Gastroesophageal sphincter (tissue), 4 donors: Measurements from ENCODE around the gene C1QL3. TPM values are rescaled to one million over a fixed set of nuclear protein-coding genes. Genes with fewer than 3 reads are reported as not detected.
A peak's percentile ranks its signal among the peaks of the same experiment; 100 is the strongest.

Source experiments
- ATAC-seq: fragments of 150-250 bp; one replicate; pipeline ENCODE4 v1.9.1; 2016; ENCODE audit warnings: mild to moderate bottlenecking, moderate library complexity
- H3K27ac ChIP-seq, 4 donors: fragments of 200-600 bp; sonication (generic) in 3 of 4; 1 replicate in 3 of 4; 2 replicates in 1 of 4; pipeline ENCODE4 v1.5.1; 2016 to 2019
- H3K27me3 ChIP-seq: fragments of 200-600 bp; sonication (generic); one replicate; pipeline ENCODE4 v1.5.1; 2019
- H3K36me3 ChIP-seq, 2 donors: fragments of 200-600 bp; sonication (generic); one replicate each; pipeline ENCODE4 v1.5.1; 2019; ENCODE audit warnings: control low read depth in 1 of 2
- H3K4me1 ChIP-seq, 3 donors: fragments of 200-600 bp; sonication (generic); 1 replicate in 2 of 3; 2 replicates in 1 of 3; pipeline ENCODE4 v1.5.1; 2016 to 2019; ENCODE audit warnings: control low read depth in 2 of 3
- H3K4me3 ChIP-seq, 2 donors: fragments of 200-600 bp; sonication (generic); one replicate each; pipeline ENCODE4 v1.5.1; 2019; ENCODE audit warnings: mild to moderate bottlenecking in 1 of 2, moderate library complexity in 1 of 2
- H3K9me3 ChIP-seq, 3 donors: fragments of 200-600 bp; sonication (generic); one replicate each; pipeline ENCODE4 v1.5.1; 2017 to 2019; ENCODE audit warnings: control low read depth in 2 of 3
- EP300 ChIP-seq: sonication (generic); formaldehyde crosslinking; IDR thresholded peaks from one replicate; pipeline ENCODE4 v1.6.1; 2017; ENCODE audit warnings: antibody characterized with exemption, mild to moderate bottlenecking
- POLR2A ChIP-seq, 2 donors: fragments of 450-650 bp; IDR thresholded peaks; one replicate each; pipeline ENCODE4 v1.6.1; 2017; ENCODE audit warnings: antibody characterized with exemption in 2 of 2, mild to moderate bottlenecking in 2 of 2, moderate library complexity in 1 of 2
- POLR2AphosphoS5 ChIP-seq: sonication (generic); formaldehyde crosslinking; IDR thresholded peaks from one replicate; pipeline ENCODE4 v1.6.1; 2017; ENCODE audit warnings: antibody characterized with exemption
- WGBS, 2 donors: methylation state at CpG; one replicate each; pipeline ENCODE4 v1.1.5; 2018; ENCODE audit warnings: low coverage in 1 of 2; 5-methylcytosine and 5-hydroxymethylcytosine counted together
- total RNA-seq, 4 donors: library from RNA; depleted of rRNA; stranded (reverse); fragments of >200 nt; gene quantifications; one replicate each; pipeline ENCODE4 v1.1.0, GENCODE V29; 2016
- TF ChIP-seq, protein P1 (sequence below), 4 experiments: fragments of 200-600 bp in 2 of 4; fragments of 450-650 bp in 2 of 4; sonication (generic) in 1 of 4; IDR thresholded peaks; one replicate each; pipeline ENCODE4 v1.5.1; 2017 to 2019; ENCODE audit warnings: antibody characterized with exemption in 4 of 4, mild to moderate bottlenecking in 2 of 4, moderate library complexity in 2 of 4

The C1QL3 gene
- under 1 TPM in 1 of 4 donors, not detected in 3; 0.54 TPM for total RNA-seq

DNA sequence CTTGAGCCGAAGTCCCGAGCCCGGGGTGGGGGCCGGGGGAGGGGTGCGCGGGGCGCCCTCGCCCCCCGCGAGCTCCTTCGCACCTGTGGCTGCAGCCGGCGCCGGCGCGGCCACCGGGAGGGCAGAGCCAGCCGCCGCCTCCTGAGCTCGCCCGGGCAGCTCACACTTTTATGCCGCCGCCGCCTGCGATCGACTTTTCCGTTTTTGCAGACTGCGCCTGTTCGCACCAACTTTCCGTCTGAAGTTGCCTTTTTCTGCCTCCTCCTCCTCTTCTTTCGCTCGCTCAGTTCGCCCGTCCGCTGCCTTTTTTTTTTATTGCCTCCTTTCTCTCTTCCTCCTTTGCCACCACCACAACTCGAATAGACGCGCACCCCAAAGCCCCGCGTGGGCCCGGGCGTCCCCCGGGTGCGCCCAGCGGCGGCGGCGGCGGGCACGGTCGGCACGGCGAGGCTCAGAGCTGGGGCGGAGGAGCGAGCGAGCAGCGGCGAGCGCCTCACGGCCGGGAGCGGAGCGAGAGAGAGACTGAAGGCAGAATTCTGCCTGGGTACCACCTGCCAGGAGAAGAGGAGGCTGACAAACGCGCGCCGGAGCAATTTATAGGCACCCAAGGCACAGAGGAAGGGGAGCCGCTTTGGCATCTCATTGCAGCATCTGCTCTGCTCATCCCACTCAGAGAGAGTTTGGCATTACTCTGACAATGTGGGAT lies at the start of gene C1QL3:
Gene C1QL3, minus strand, starts transcription at position 569 of the 706 bp plus-strand sequence. CDS start 814 bp downstream, outside the sequence.
- Histone ChIP-seq H3K9me3 (no peaks in the 10 kb centered on the region), H3K4me1 (peaks cover 0 to 28% (median 7%) of the 10 kb centered on the region in 3 donors), H3K4me3 (peak within 1 kb of the TSS; percentile 22 to 58), H3K27me3 (peaks cover 67% of the 10 kb centered on the region), H3K27ac (no peak within 1 kb of the TSS), H3K36me3 (no peaks in the 10 kb centered on the region)
- TF ChIP-seq, protein P1, sequence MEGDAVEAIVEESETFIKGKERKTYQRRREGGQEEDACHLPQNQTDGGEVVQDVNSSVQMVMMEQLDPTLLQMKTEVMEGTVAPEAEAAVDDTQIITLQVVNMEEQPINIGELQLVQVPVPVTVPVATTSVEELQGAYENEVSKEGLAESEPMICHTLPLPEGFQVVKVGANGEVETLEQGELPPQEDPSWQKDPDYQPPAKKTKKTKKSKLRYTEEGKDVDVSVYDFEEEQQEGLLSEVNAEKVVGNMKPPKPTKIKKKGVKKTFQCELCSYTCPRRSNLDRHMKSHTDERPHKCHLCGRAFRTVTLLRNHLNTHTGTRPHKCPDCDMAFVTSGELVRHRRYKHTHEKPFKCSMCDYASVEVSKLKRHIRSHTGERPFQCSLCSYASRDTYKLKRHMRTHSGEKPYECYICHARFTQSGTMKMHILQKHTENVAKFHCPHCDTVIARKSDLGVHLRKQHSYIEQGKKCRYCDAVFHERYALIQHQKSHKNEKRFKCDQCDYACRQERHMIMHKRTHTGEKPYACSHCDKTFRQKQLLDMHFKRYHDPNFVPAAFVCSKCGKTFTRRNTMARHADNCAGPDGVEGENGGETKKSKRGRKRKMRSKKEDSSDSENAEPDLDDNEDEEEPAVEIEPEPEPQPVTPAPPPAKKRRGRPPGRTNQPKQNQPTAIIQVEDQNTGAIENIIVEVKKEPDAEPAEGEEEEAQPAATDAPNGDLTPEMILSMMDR (IDR thresholded peaks at IDR 0.05): no peak
- TF ChIP-seq POLR2A (IDR thresholded peaks at IDR 0.05) (no peak), POLR2AphosphoS5 (no peak), EP300 (no peak)
- ATAC-seq: no peak
- WGBS, 2 donors: 1% methylated on average over 23 to 26 of the region's 68 CpGs

DNA sequence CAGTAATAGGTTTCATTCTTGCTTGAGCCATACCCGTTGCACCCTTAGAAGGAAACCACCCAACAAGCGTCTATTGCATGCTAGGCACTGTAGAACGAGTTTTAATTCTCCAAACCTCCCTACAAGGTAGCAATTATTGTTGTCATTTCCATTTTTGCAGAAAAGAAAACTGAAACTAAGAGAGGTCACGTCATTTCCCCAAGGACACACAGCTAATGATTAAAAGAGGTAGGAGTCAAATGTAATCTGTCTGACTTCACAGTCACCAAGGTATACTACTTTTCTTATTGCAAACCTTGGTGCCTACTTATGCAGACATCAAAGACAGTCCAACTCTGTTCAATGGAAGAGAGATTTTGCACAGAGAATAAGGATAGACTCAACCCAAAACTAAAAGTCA lies 49.1 kb upstream of the C1QL3 start:
- 69% methylated on average over 4 of the region's 4 CpGs; no CpG with 5 or more reads in 1 of the 2 donors for WGBS, 2 donors
- TF ChIP-seq, protein P1 (IDR thresholded peaks at IDR 0.05): no peak
- no peak for TF ChIP-seq POLR2A (IDR thresholded peaks at IDR 0.05)
- TF ChIP-seq EP300: no peak
- no peak for TF ChIP-seq POLR2AphosphoS5
- no peak for ATAC-seq
- Histone ChIP-seq H3K36me3 (no peaks in the 10 kb centered on the region), H3K4me1 (no peaks in the 10 kb centered on the region), H3K4me3 (no peak overlapping the region), H3K27me3 (peaks cover 4% of the 10 kb centered on the region), H3K27ac (no peak overlapping the region), H3K9me3 (no peaks in the 10 kb centered on the region)

DNA sequence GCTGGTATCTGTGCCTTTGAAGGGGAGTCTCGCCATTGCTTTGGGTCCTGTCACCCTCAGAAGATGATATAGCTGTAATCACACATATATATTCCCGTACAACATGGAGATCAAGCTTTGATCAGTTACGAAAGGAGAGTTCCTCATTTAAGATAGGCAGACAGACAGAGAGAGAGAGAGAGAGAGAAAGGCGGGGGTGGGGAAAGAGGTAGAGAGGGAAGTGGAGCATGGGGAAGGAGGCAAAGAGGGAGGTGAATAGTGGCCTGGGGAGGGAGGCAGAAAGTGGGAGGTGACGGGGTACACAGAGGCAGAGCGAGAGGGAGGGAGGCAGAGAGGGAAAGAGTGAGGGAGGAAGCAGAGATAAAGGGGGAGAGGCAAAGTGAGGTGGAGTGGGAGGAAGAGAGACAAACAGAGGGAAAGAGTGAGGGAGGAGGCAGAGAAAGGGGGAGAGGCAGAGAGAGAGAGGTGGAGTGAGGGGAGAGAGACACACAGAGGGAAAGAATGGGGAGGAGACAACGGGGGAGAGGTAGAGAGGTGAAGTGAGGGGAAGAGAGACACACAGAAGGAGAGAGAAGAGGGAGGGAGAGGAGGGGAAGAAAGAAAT lies 44.6 kb upstream of the C1QL3 start:
- peaks cover 4% of the 10 kb centered on the region for H3K27me3 ChIP-seq
- no peak overlapping the region for H3K27ac ChIP-seq
- 43 to 50% methylated on average over 3 to 7 of the region's 7 CpGs for WGBS, 2 donors
- ATAC-seq: no peak
- no peaks in the 10 kb centered on the region for H3K36me3 ChIP-seq
- no peak overlapping the region for H3K4me3 ChIP-seq
- no peaks in the 10 kb centered on the region for H3K9me3 ChIP-seq
- no peaks in the 10 kb centered on the region for H3K4me1 ChIP-seq
- TF ChIP-seq POLR2A (IDR thresholded peaks at IDR 0.05) (no peak), POLR2AphosphoS5 (no peak), EP300 (no peak)
- TF ChIP-seq, protein P1 (IDR thresholded peaks at IDR 0.05): no peak

DNA sequence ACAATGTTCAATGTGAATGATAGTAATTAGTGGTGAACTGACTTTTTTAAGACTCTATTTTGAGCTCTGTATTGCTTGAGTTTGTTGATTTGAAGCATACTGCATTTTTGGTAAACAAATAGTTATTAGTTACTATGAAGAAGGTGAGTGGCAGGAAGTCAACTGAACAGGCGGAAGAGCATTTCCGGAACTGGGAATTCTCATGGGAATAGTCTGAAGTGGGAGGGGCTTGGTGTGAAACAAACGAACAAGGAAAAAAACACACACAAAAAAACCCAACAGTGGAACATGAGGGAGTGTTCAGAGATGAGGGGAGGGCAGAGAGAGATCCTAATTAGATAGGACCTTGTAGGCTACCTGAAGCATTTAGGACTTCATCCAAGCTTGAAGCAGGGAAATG lies 43.9 kb upstream of the C1QL3 start:
- Histone ChIP-seq H3K4me1 (no peaks in the 10 kb centered on the region), H3K27ac (no peak overlapping the region), H3K27me3 (peaks cover 4% of the 10 kb centered on the region), H3K36me3 (no peaks in the 10 kb centered on the region), H3K9me3 (no peaks in the 10 kb centered on the region), H3K4me3 (no peak overlapping the region)
- TF ChIP-seq POLR2A (IDR thresholded peaks at IDR 0.05) (no peak), POLR2AphosphoS5 (no peak), EP300 (no peak)
- TF ChIP-seq, protein P1 (IDR thresholded peaks at IDR 0.05): no peak
- whole genome bisulfite sequencing, 2 donors: 27 to 47% methylated on average over 3 of the region's 3 CpGs
- ATAC-seq: no peak

DNA sequence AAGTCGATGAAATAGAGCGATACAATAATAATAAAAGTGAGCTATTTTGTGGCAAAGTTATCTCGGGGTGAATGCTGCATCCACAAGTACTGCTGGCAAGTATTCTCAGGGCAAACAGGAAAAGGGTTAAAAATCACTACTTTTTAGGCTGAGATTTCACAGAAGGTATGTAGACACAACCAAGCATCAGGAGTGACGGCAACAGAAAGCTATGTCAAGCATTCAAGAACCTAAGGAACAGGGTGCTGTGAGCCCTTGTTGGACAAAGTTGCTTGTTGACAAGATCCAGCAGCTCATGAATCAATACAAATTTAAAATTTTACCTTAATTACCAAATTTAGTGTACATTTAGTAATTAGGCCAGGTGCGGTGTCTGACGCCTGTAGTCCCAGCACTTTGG lies 41.2 kb upstream of the C1QL3 start:
- Histone ChIP-seq H3K4me3 (no peak overlapping the region), H3K36me3 (no peaks in the 10 kb centered on the region), H3K27ac (no peak overlapping the region), H3K4me1 (no peaks in the 10 kb centered on the region), H3K27me3 (peaks cover 16% of the 10 kb centered on the region), H3K9me3 (peaks cover 0 to 22% (median 0%) of the 10 kb centered on the region in 3 donors)
- TF ChIP-seq, protein P1 (IDR thresholded peaks at IDR 0.05): no peak
- no peak for TF ChIP-seq POLR2A (IDR thresholded peaks at IDR 0.05)
- no peak for TF ChIP-seq EP300
- TF ChIP-seq POLR2AphosphoS5: no peak
- ATAC-seq: no peak
- 83 to 84% methylated on average over 6 of the region's 6 CpGs for WGBS, 2 donors
